ENCODE measurements around the gene DTNBP1. TPM values are rescaled to one million over a fixed set of nuclear protein-coding genes. Genes with fewer than 3 reads are reported as not detected.

DTNBP1 gene
- total and polyA plus RNA-seq, 2 donors (not counting 3 experiments of a cell fraction or from before 2014, with no cell fraction given): 24.3 to 28.9 TPM

GRCh38 chr6:15522427-15522826, 140.4 kb downstream of the DTNBP1 start:
- H4K20me1 ChIP-seq (replicated peaks; ENCODE audit: control insufficient read depth, extremely low read depth, insufficient read depth, low read length): no peaks in the 10 kb centered on the region
- peaks cover 5 to 20% of the 10 kb centered on the region in 2 experiments for H3K36me3 ChIP-seq (ENCODE audit: control insufficient read depth in 2 of 2, extremely low read depth in 1 of 2, insufficient read depth in 2 of 2, low read length in 2 of 2)
- CTCF ChIA-PET: interaction anchor here (0.7 kb wide), 1 partner anchor 11 kb away, joined by 3 read pairs; no protein-coding TSS in a partner anchor
- no peak overlapping the region for H3K9ac ChIP-seq (replicated peaks; ENCODE audit: extremely low read depth, insufficient read depth, low read length)
- no TSS peak for BruUV-seq (replicated peaks)
- no peaks in the 10 kb centered on the region for H3K79me2 ChIP-seq (ENCODE audit: control insufficient read depth, insufficient read depth, low read length)
- intact Hi-C loops (cut with micrococcal nuclease): no loop called here
- no peaks in the 10 kb centered on the region for H3K9me3 ChIP-seq (replicated peaks; ENCODE audit: control insufficient read depth, insufficient read depth, low read length)
- no peaks in the 10 kb centered on the region for H3K9me1 ChIP-seq (replicated peaks; ENCODE audit: control insufficient read depth, extremely low read depth, insufficient read depth, low read length)
- no peak for TF ChIP-seq JUN (IDR thresholded peaks at IDR 0.05; ENCODE audit: borderline replicate concordance, insufficient read depth, insufficient read length, low read depth)
- dilution Hi-C loops (cut with MboI; ENCODE audit: extremely low pct_ligation_motif_present, low sequenced_read_pairs): no loop called here
- no peak overlapping the region for H3K27ac ChIP-seq (ENCODE audit: insufficient read depth, low read depth, low read length)
- H3K27me3 ChIP-seq (ENCODE audit: control insufficient read depth in 2 of 2, insufficient read depth in 2 of 2, low read length in 2 of 2): no peaks in the 10 kb centered on the region
- no peak overlapping the region for H2AFZ ChIP-seq (ENCODE audit: low read depth, low read length)
- DNase-seq (ENCODE audit: low read depth, low spot score) (no peak), FAIRE-seq (no peak)
- no peak overlapping the region for H3K4me2 ChIP-seq (ENCODE audit: insufficient read depth, low read length)
- no peaks in the 10 kb centered on the region for H3K4me1 ChIP-seq (ENCODE audit: control insufficient read depth, extremely low read depth, insufficient read depth, low read length)
- POLR2A ChIA-PET: no interaction called here
- H3K4me3 ChIP-seq (replicated peaks in 1 of 3; ENCODE audit: insufficient read depth in 1 of 3, low read depth in 1 of 3, low read length in 3 of 3): no peak overlapping the region

- FAIRE-seq (no peak), DNase-seq (ENCODE audit: low read depth, low spot score) (no peak)
- Histone ChIP-seq H3K9ac (replicated peaks; ENCODE audit: extremely low read depth, insufficient read depth, low read length) (no peak overlapping the region), H3K4me3 (replicated peaks in 1 of 3; ENCODE audit: insufficient read depth in 1 of 3, low read depth in 1 of 3, low read length in 3 of 3) (no peak overlapping the region), H3K4me1 (ENCODE audit: control insufficient read depth, extremely low read depth, insufficient read depth, low read length) (no peaks in the 10 kb centered on the region), H3K79me2 (ENCODE audit: control insufficient read depth, insufficient read depth, low read length) (no peaks in the 10 kb centered on the region), H3K9me1 (replicated peaks; ENCODE audit: control insufficient read depth, extremely low read depth, insufficient read depth, low read length) (no peaks in the 10 kb centered on the region), H3K27ac (ENCODE audit: insufficient read depth, low read depth, low read length) (no peak overlapping the region), H3K27me3 (ENCODE audit: control insufficient read depth in 2 of 2, insufficient read depth in 2 of 2, low read length in 2 of 2) (no peaks in the 10 kb centered on the region), H3K4me2 (ENCODE audit: insufficient read depth, low read length) (no peak overlapping the region), H2AFZ (ENCODE audit: low read depth, low read length) (no peak overlapping the region), H3K9me3 (replicated peaks; ENCODE audit: control insufficient read depth, insufficient read depth, low read length) (no peaks in the 10 kb centered on the region), H4K20me1 (replicated peaks; ENCODE audit: control insufficient read depth, extremely low read depth, insufficient read depth, low read length) (no peaks in the 10 kb centered on the region), H3K36me3 (ENCODE audit: control insufficient read depth in 2 of 2, extremely low read depth in 1 of 2, insufficient read depth in 2 of 2, low read length in 2 of 2) (peaks cover 5 to 20% of the 10 kb centered on the region in 2 experiments)
- ChIA-PET POLR2A (no interaction called here), CTCF (interaction anchor here (0.7 to 0.9 kb wide), 3 partner anchors 11 to 29 kb away, joined by 3 to 5 read pairs (median 3); no protein-coding TSS in a partner anchor)
- TF ChIP-seq JUN (IDR thresholded peaks at IDR 0.05; ENCODE audit: borderline replicate concordance, insufficient read depth, insufficient read length, low read depth) (no peak), POLR2A (IDR thresholded peaks at IDR 0.05; ENCODE audit: low read depth, low read length) (no peak), POLR2AphosphoS5 (IDR thresholded peaks at IDR 0.05; ENCODE audit: insufficient read depth, low read depth, low read length) (no peak), GATA2 (IDR thresholded peaks at IDR 0.05; ENCODE audit: insufficient read depth, insufficient read length, low read depth, low read length) (no peak), MYC (IDR thresholded peaks at IDR 0.05; ENCODE audit: low read depth, low read length) (no peak), MAX (IDR thresholded peaks at IDR 0.05; ENCODE audit: insufficient read depth, insufficient read length) (no peak), CTCF (IDR thresholded peaks at IDR 0.05; ENCODE audit: extremely low read depth in 1 of 2, insufficient read depth in 1 of 2, low read depth in 1 of 2, low read length in 2 of 2) (no peak), EZH2 (IDR thresholded peaks at IDR 0.05; ENCODE audit: borderline replicate concordance, low read depth, low read length, severe bottlenecking) (no peak), FOS (IDR thresholded peaks at IDR 0.05; ENCODE audit: borderline replicate concordance, insufficient read depth, low read length) (no peak)
- no TSS peak for BruUV-seq (replicated peaks)
- dilution Hi-C loops (cut with MboI; ENCODE audit: extremely low pct_ligation_motif_present, low sequenced_read_pairs) (no loop called here), intact Hi-C loops (cut with micrococcal nuclease) (no loop called here)
Measured at GRCh38 chr6:15522026-15522425, 140.8 kb downstream of the DTNBP1 start.
